Measurements from ENCODE around the gene PPM1D.
A peak's percentile ranks its signal among the peaks of the same experiment; 100 is the strongest.

- TF ChIP-seq REST (IDR thresholded peaks at IDR 0.05; ENCODE audit: insufficient replicate concordance, low read depth) (peak; percentile 22), POLR2AphosphoS5 (IDR thresholded peaks at IDR 0.05; ENCODE audit: low read depth) (no peak), CTCF (IDR thresholded peaks at IDR 0.05; ENCODE audit: insufficient read depth, low read length) (peak; percentile 43), GABPA (IDR thresholded peaks at IDR 0.05; ENCODE audit: low read depth) (no peak)
Measured at GRCh38 chr17:60641810-60642220, 41.8 kb downstream of the PPM1D start.
